ENCODE results near the gene GSTA3.

DNA sequence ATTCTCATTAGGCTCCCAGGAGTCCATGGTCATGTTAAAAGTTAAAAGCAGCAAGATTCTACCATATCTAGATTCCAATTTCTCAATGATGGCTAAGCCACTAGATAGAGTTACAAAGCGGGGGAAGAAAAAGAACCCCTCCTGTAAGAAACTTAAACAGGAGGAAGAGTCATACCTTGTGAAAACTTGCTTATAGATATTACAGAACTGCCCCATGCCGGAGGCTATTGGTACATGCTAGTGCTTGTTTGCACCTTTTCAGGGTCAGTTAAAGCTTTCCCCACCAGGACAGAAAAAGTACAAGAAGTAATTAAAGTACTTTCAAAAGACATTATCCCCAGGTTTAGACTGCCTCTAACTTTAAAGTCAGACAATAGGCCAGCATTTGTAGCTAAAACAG is 15.5 kb upstream of the GSTA3 start:
- TF ChIP-seq JUNB (IDR thresholded peaks at IDR 0.05; ENCODE audit: unreplicated experiment), result no peak
- TF ChIP-seq, protein P1, sequence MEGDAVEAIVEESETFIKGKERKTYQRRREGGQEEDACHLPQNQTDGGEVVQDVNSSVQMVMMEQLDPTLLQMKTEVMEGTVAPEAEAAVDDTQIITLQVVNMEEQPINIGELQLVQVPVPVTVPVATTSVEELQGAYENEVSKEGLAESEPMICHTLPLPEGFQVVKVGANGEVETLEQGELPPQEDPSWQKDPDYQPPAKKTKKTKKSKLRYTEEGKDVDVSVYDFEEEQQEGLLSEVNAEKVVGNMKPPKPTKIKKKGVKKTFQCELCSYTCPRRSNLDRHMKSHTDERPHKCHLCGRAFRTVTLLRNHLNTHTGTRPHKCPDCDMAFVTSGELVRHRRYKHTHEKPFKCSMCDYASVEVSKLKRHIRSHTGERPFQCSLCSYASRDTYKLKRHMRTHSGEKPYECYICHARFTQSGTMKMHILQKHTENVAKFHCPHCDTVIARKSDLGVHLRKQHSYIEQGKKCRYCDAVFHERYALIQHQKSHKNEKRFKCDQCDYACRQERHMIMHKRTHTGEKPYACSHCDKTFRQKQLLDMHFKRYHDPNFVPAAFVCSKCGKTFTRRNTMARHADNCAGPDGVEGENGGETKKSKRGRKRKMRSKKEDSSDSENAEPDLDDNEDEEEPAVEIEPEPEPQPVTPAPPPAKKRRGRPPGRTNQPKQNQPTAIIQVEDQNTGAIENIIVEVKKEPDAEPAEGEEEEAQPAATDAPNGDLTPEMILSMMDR (conservative IDR thresholded peaks at IDR 0.05; ENCODE audit: low read depth in 2 of 2), result no peak
- TF ChIP-seq EZH2 (IDR thresholded peaks at IDR 0.05; ENCODE audit: low read depth, unreplicated experiment), result no peak
- TF ChIP-seq EZH2phosphoT487 (IDR thresholded peaks at IDR 0.05; ENCODE audit: unreplicated experiment), result no peak
- TF ChIP-seq, protein P2, sequence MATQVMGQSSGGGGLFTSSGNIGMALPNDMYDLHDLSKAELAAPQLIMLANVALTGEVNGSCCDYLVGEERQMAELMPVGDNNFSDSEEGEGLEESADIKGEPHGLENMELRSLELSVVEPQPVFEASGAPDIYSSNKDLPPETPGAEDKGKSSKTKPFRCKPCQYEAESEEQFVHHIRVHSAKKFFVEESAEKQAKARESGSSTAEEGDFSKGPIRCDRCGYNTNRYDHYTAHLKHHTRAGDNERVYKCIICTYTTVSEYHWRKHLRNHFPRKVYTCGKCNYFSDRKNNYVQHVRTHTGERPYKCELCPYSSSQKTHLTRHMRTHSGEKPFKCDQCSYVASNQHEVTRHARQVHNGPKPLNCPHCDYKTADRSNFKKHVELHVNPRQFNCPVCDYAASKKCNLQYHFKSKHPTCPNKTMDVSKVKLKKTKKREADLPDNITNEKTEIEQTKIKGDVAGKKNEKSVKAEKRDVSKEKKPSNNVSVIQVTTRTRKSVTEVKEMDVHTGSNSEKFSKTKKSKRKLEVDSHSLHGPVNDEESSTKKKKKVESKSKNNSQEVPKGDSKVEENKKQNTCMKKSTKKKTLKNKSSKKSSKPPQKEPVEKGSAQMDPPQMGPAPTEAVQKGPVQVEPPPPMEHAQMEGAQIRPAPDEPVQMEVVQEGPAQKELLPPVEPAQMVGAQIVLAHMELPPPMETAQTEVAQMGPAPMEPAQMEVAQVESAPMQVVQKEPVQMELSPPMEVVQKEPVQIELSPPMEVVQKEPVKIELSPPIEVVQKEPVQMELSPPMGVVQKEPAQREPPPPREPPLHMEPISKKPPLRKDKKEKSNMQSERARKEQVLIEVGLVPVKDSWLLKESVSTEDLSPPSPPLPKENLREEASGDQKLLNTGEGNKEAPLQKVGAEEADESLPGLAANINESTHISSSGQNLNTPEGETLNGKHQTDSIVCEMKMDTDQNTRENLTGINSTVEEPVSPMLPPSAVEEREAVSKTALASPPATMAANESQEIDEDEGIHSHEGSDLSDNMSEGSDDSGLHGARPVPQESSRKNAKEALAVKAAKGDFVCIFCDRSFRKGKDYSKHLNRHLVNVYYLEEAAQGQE (IDR thresholded peaks at IDR 0.05; ENCODE audit: unreplicated experiment), result no peak
- TF ChIP-seq NANOG (IDR thresholded peaks at IDR 0.05; ENCODE audit: borderline replicate concordance), result no peak
- TF ChIP-seq POLR2AphosphoS5 (IDR thresholded peaks at IDR 0.05; ENCODE audit: low read depth), result no peak
- TF ChIP-seq, protein P3, sequence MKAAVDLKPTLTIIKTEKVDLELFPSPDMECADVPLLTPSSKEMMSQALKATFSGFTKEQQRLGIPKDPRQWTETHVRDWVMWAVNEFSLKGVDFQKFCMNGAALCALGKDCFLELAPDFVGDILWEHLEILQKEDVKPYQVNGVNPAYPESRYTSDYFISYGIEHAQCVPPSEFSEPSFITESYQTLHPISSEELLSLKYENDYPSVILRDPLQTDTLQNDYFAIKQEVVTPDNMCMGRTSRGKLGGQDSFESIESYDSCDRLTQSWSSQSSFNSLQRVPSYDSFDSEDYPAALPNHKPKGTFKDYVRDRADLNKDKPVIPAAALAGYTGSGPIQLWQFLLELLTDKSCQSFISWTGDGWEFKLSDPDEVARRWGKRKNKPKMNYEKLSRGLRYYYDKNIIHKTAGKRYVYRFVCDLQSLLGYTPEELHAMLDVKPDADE (IDR thresholded peaks at IDR 0.05), result no peak

All from GM23338 (cell line).